Measurements from ENCODE around the gene PRR33. TPM values are rescaled to one million over a fixed set of nuclear protein-coding genes. Genes with fewer than 3 reads are reported as not detected.

PRR33 gene
- total and polyA plus RNA-seq, 10 of the 15 experiments (the other 5 are each of a cell fraction or from before 2014, with no cell fraction given): 0.02 to 1.0 (median 0.38) TPM; not detected in 6

DNA sequence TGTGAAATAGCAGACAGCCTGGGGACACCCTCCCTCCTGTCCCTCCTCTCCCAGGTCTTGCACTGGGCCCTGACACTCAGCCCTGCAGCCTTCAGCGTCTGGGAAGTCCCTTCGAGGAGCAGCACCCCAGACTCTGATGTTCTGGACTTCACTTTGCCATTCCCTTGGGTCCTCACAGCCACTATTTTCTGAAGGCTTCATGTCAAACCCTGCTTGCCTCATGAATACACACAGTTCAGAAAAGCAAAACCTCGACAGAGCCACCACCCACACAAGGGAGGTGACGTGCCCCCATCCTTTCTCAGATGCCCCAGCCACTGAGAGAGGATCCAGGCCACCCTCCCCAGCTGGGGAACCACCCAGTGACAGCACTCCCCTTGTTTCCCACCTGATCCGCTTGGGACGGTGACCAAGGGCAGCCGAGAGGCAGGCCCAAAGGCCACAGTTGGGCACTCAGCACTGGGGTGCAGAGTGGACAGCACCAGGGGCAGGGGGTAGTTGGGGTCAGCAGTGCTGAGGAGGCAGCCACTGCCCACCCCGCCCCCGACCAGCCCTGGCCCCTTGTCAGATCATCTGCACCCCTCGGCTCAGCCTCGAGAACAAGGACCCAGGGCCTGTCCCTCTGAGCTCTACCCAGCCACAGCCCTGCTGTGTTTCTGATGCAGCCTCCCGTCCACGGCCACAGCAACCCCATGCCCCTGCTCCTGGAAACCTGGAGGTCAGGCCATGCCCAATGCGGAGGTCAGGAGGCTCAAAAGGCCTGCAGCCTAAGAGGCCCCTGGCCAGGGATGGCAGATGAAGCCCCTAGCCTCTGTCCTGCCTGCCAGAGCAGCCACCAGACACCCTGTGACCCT, 24.7 kb upstream of the PRR33 start (continued):
- TF ChIP-seq, protein P1, sequence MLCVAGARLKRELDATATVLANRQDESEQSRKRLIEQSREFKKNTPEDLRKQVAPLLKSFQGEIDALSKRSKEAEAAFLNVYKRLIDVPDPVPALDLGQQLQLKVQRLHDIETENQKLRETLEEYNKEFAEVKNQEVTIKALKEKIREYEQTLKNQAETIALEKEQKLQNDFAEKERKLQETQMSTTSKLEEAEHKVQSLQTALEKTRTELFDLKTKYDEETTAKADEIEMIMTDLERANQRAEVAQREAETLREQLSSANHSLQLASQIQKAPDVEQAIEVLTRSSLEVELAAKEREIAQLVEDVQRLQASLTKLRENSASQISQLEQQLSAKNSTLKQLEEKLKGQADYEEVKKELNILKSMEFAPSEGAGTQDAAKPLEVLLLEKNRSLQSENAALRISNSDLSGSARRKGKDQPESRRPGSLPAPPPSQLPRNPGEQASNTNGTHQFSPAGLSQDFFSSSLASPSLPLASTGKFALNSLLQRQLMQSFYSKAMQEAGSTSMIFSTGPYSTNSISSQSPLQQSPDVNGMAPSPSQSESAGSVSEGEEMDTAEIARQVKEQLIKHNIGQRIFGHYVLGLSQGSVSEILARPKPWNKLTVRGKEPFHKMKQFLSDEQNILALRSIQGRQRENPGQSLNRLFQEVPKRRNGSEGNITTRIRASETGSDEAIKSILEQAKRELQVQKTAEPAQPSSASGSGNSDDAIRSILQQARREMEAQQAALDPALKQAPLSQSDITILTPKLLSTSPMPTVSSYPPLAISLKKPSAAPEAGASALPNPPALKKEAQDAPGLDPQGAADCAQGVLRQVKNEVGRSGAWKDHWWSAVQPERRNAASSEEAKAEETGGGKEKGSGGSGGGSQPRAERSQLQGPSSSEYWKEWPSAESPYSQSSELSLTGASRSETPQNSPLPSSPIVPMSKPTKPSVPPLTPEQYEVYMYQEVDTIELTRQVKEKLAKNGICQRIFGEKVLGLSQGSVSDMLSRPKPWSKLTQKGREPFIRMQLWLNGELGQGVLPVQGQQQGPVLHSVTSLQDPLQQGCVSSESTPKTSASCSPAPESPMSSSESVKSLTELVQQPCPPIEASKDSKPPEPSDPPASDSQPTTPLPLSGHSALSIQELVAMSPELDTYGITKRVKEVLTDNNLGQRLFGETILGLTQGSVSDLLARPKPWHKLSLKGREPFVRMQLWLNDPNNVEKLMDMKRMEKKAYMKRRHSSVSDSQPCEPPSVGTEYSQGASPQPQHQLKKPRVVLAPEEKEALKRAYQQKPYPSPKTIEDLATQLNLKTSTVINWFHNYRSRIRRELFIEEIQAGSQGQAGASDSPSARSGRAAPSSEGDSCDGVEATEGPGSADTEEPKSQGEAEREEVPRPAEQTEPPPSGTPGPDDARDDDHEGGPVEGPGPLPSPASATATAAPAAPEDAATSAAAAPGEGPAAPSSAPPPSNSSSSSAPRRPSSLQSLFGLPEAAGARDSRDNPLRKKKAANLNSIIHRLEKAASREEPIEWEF (IDR thresholded peaks at IDR 0.05; ENCODE audit: insufficient replicate concordance, low read depth, low read length): peak; percentile 33
- TF ChIP-seq POLR2A (IDR thresholded peaks at IDR 0.05; ENCODE audit: low read depth, low read length): peak; percentile 59
- 0 out of 2 replicates have a peak, but pooled peaks have one; percentile 11 for TF ChIP-seq TCF12 (IDR thresholded peaks at IDR 0.05; ENCODE audit: low read depth, low read length)
- TF ChIP-seq EGR1 (IDR thresholded peaks at IDR 0.05; ENCODE audit: borderline replicate concordance in 1 of 2, low read depth in 2 of 2, low read length in 2 of 2): no peak
- no peak for TF ChIP-seq CREM (IDR thresholded peaks at IDR 0.05; ENCODE audit: low read depth)
- TF ChIP-seq, protein P2, sequence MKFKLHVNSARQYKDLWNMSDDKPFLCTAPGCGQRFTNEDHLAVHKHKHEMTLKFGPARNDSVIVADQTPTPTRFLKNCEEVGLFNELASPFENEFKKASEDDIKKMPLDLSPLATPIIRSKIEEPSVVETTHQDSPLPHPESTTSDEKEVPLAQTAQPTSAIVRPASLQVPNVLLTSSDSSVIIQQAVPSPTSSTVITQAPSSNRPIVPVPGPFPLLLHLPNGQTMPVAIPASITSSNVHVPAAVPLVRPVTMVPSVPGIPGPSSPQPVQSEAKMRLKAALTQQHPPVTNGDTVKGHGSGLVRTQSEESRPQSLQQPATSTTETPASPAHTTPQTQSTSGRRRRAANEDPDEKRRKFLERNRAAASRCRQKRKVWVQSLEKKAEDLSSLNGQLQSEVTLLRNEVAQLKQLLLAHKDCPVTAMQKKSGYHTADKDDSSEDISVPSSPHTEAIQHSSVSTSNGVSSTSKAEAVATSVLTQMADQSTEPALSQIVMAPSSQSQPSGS (IDR thresholded peaks at IDR 0.05; ENCODE audit: low read length): peak; percentile 65
- TF ChIP-seq MEF2B (IDR thresholded peaks at IDR 0.05; ENCODE audit: partially characterized antibody, poor library complexity, severe bottlenecking): peak; percentile 86
- TF ChIP-seq RUNX3 (IDR thresholded peaks at IDR 0.05; ENCODE audit: low read length): peak; percentile 23
- TF ChIP-seq PAX5 (IDR thresholded peaks at IDR 0.05; ENCODE audit: borderline replicate concordance, low read depth, low read length): peak; percentile 16; the same call in 1 of the 2 replicates
- 0 out of 2 replicates have a peak, but pooled peaks have one; percentile 34 for TF ChIP-seq DPF2 (IDR thresholded peaks at IDR 0.05)
- TF ChIP-seq RAD51 (IDR thresholded peaks at IDR 0.05): no peak
- TF ChIP-seq, protein P3, sequence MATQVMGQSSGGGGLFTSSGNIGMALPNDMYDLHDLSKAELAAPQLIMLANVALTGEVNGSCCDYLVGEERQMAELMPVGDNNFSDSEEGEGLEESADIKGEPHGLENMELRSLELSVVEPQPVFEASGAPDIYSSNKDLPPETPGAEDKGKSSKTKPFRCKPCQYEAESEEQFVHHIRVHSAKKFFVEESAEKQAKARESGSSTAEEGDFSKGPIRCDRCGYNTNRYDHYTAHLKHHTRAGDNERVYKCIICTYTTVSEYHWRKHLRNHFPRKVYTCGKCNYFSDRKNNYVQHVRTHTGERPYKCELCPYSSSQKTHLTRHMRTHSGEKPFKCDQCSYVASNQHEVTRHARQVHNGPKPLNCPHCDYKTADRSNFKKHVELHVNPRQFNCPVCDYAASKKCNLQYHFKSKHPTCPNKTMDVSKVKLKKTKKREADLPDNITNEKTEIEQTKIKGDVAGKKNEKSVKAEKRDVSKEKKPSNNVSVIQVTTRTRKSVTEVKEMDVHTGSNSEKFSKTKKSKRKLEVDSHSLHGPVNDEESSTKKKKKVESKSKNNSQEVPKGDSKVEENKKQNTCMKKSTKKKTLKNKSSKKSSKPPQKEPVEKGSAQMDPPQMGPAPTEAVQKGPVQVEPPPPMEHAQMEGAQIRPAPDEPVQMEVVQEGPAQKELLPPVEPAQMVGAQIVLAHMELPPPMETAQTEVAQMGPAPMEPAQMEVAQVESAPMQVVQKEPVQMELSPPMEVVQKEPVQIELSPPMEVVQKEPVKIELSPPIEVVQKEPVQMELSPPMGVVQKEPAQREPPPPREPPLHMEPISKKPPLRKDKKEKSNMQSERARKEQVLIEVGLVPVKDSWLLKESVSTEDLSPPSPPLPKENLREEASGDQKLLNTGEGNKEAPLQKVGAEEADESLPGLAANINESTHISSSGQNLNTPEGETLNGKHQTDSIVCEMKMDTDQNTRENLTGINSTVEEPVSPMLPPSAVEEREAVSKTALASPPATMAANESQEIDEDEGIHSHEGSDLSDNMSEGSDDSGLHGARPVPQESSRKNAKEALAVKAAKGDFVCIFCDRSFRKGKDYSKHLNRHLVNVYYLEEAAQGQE (IDR thresholded peaks at IDR 0.05; ENCODE audit: low read depth, low read length): no peak
- peak; percentile 66; the same call in 1 of the 2 replicates for TF ChIP-seq GATAD2B (conservative IDR thresholded peaks at IDR 0.05; ENCODE audit: low read depth)
- no peak; the same call in 1 of the 2 replicates for TF ChIP-seq POLR2AphosphoS2 (IDR thresholded peaks at IDR 0.05; ENCODE audit: low read depth, low read length)
- TF ChIP-seq POLR2AphosphoS5 (IDR thresholded peaks at IDR 0.05; ENCODE audit: low read length): peak; percentile 60; the same call in 1 of the 2 replicates
- TF ChIP-seq ATF7 (IDR thresholded peaks at IDR 0.05; ENCODE audit: low read depth): peak; percentile 40
- TF ChIP-seq SP1 (IDR thresholded peaks at IDR 0.05; ENCODE audit: low read depth, low read length): no peak
- TF ChIP-seq MTA3 (IDR thresholded peaks at IDR 0.05; ENCODE audit: borderline replicate concordance, low read length): peak; percentile 66; the same call in 1 of the 2 replicates
- no peak for TF ChIP-seq FOS (IDR thresholded peaks at IDR 0.05; ENCODE audit: borderline replicate concordance, extremely low read depth, insufficient read length)
- TF ChIP-seq CHD2 (IDR thresholded peaks at IDR 0.05; ENCODE audit: borderline replicate concordance, low read depth, low read length): 0 out of 2 replicates have a peak, but pooled peaks have one; percentile 11
- no peak for TF ChIP-seq CBFB (IDR thresholded peaks at IDR 0.05; ENCODE audit: low read depth)
